PC-3 (cell line): ENCODE measurements around the gene ARL8A.

Source experiments
- CTCF ChIP-seq: fragments of 300-600 bp; sonication (generic); conservative IDR thresholded peaks from 2 replicates; pipeline ENCODE4 v1.5.1; 2017; ENCODE audit warnings: antibody characterized with exemption, low read depth, mild to moderate bottlenecking, low read length
- EZH2 ChIP-seq: fragments of 300-600 bp; sonication (generic); IDR thresholded peaks from one replicate; pipeline ENCODE4 v1.6.1; 2017; ENCODE audit warnings: antibody characterized with exemption, mild to moderate bottlenecking, low read length; ENCODE audit not compliant: unreplicated experiment

GRCh38 chr1:202179828-202180750 is 35.6 kb upstream of the ARL8A start:
- TF ChIP-seq CTCF (no peak), EZH2 (no peak)
